SK-N-SH (cell line): ENCODE data around the gene RGSL1. TPM values are rescaled to one million over a fixed set of nuclear protein-coding genes. Genes with fewer than 3 reads are reported as not detected.

Source experiments
- CTCF ChIA-PET: fragments of 300-600, 350-600 bp; formaldehyde crosslinking; extraction: SDS; loops from one replicate; lab custom pipeline; 2021; lab: Yijun Ruan, JAX
- POLR2A ChIA-PET: fragments of 350-600 bp; sonication (Branson Sonifier 250); formaldehyde crosslinking; extraction: SDS; loops from one replicate; lab custom pipeline; 2020; ENCODE audit warnings: antibody characterized with exemption, inconsistent platforms; lab: Yijun Ruan, JAX
- DNase-seq: peaks from one replicate; pipeline ENCODE4 v3.0.0; 2012
- H2AFZ ChIP-seq: fragments of 200-600 bp; sonication (generic); 2 replicates; pipeline ENCODE4 v1.8.1; 2016; ENCODE audit warnings: antibody characterized with exemption, mild to moderate bottlenecking, low read depth
- H3F3A ChIP-seq: fragments of 200-600 bp; sonication (generic); replicated peaks from 2 replicates; pipeline ENCODE3; 2016; ENCODE audit warnings: antibody characterized with exemption, mild to moderate bottlenecking; ENCODE audit not compliant: insufficient read depth
- H3K27ac ChIP-seq, 2 experiments: fragments of 200-500 bp in 1 of 2; fragments of 200-600 bp in 1 of 2; sonication (Bioruptor generic) in 1 of 2; sonication (generic), shearing (Covaris generic) in 1 of 2; 2 replicates each; pipeline versions ENCODE4 v1.5.1 to v1.6.1; 2014 to 2016; ENCODE audit warnings: low read depth in 2 of 2, inconsistent platforms in 1 of 2, low read length in 1 of 2, mild to moderate bottlenecking in 1 of 2, mixed read lengths in 1 of 2
- H3K27me3 ChIP-seq: fragments of 200-600 bp; sonication (generic), shearing (Covaris generic); 2 replicates; pipeline ENCODE4 v1.6.1; 2016; ENCODE audit warnings: mixed run types; ENCODE audit not compliant: insufficient read depth
- H3K36me3 ChIP-seq, 2 experiments: fragments of 200-500 bp in 1 of 2; fragments of 200-600 bp in 1 of 2; sonication (Bioruptor generic) in 1 of 2; sonication (generic) in 1 of 2; replicated peaks in 1 of 2; 2 replicates each; pipeline versions ENCODE3 to v1.5.1; 2014 to 2016; ENCODE audit warnings: low read length in 1 of 2, mild to moderate bottlenecking in 1 of 2; ENCODE audit not compliant: insufficient read depth in 2 of 2, control insufficient read depth in 1 of 2
- H3K4me1 ChIP-seq, 2 experiments: fragments of 200-500 bp in 1 of 2; fragments of 200-600 bp in 1 of 2; sonication (Bioruptor generic) in 1 of 2; sonication (generic), shearing (Covaris generic) in 1 of 2; 2 replicates each; pipeline versions ENCODE4 v1.5.1 to v1.6.1; 2014 to 2016; ENCODE audit warnings: low read depth in 1 of 2, low read length in 1 of 2, mixed run types in 1 of 2; ENCODE audit not compliant: insufficient read depth in 2 of 2, control insufficient read depth in 1 of 2
- H3K4me2 ChIP-seq: fragments of 200-600 bp; sonication (generic), shearing (Covaris generic); 2 replicates; pipeline ENCODE4 v1.6.1; 2017; ENCODE audit warnings: mixed run types
- H3K4me3 ChIP-seq, 2 experiments: fragments of 200-500 bp in 1 of 2; fragments of 200-600 bp in 1 of 2; sonication (Bioruptor generic) in 1 of 2; sonication (generic), shearing (Covaris generic) in 1 of 2; 2 replicates each; pipeline versions ENCODE4 v1.5.1 to v1.8.1; 2014 to 2016; ENCODE audit warnings: low read depth in 2 of 2, inconsistent platforms in 1 of 2, low read length in 1 of 2, mild to moderate bottlenecking in 1 of 2, mixed read lengths in 1 of 2, moderate library complexity in 1 of 2
- H3K79me2 ChIP-seq: fragments of 200-600 bp; sonication (generic); 2 replicates; pipeline ENCODE4 v1.8.1; 2017; ENCODE audit warnings: mild to moderate bottlenecking; ENCODE audit not compliant: insufficient read depth
- H3K9ac ChIP-seq: fragments of 200-600 bp; sonication (generic); 2 replicates; pipeline ENCODE4 v1.6.1; 2017; ENCODE audit warnings: mixed run types
- H3K9me2 ChIP-seq: fragments of 200-600 bp; sonication (generic); 2 replicates; pipeline ENCODE4 v1.6.1; 2017; ENCODE audit warnings: mixed run types
- H3K9me3 ChIP-seq: fragments of 200-600 bp; sonication (generic); 2 replicates; pipeline ENCODE4 v1.6.1; 2017; ENCODE audit warnings: mixed run types, mild to moderate bottlenecking, moderate library complexity
- H4K20me1 ChIP-seq: fragments of 200-600 bp; sonication (generic); 2 replicates; pipeline ENCODE4 v1.6.1; 2017; ENCODE audit warnings: mild to moderate bottlenecking, mixed run types; ENCODE audit not compliant: insufficient read depth
- CHD2 ChIP-seq: fragments of 150-350 bp; IDR thresholded peaks from 2 replicates; pipeline ENCODE4 v1.6.1; 2018; ENCODE audit warnings: low read length; ENCODE audit not compliant: partially characterized antibody
- EP300 ChIP-seq, 2 experiments: IDR thresholded peaks; 2 replicates each; pipeline versions ENCODE4 v1.4.0 to v1.6.1; 2012; ENCODE audit warnings: borderline replicate concordance in 1 of 2, low read depth in 1 of 2, low read length in 1 of 2
- EZH2phosphoT487 ChIP-seq: fragments of 200-600 bp; sonication (generic); IDR thresholded peaks from 2 replicates; pipeline ENCODE4 v1.6.1; 2017; ENCODE audit warnings: low read depth, mixed run types, mild to moderate bottlenecking, antibody characterized with exemption, moderate library complexity, borderline replicate concordance
- FOXJ3 ChIP-seq: sonication (generic); formaldehyde crosslinking; IDR thresholded peaks from 2 replicates; pipeline ENCODE4 v1.5.1; 2020; ENCODE audit warnings: mild to moderate bottlenecking, missing genetic modification reagents
- GATA2 ChIP-seq: sonication (generic); formaldehyde crosslinking; IDR thresholded peaks from 2 replicates; pipeline ENCODE4 v1.5.0; 2020; ENCODE audit warnings: mild to moderate bottlenecking, missing genetic modification reagents
- JUND ChIP-seq: IDR thresholded peaks from 2 replicates; pipeline ENCODE4 v1.4.0; 2012
- MEF2A ChIP-seq: IDR thresholded peaks from 2 replicates; pipeline ENCODE4 v1.4.0; 2012; ENCODE audit warnings: low read depth, borderline replicate concordance
- MXI1 ChIP-seq: IDR thresholded peaks from 2 replicates; pipeline ENCODE4 v1.6.1; 2012; ENCODE audit warnings: mild to moderate bottlenecking, low read depth, low read length, improper control_type of control experiment
- NRF1 ChIP-seq: IDR thresholded peaks from 2 replicates; pipeline ENCODE4 v1.6.1; 2012; ENCODE audit warnings: low read depth, mild to moderate bottlenecking, low read length
- RXRA ChIP-seq: IDR thresholded peaks from 2 replicates; pipeline ENCODE4 v1.4.0; 2012; ENCODE audit warnings: low read depth, mild to moderate bottlenecking, borderline replicate concordance
- SMC3 ChIP-seq: IDR thresholded peaks from 2 replicates; pipeline ENCODE4 v1.6.1; 2012; ENCODE audit warnings: low read depth, low read length, improper control_type of control experiment
- TCF12 ChIP-seq: IDR thresholded peaks from 2 replicates; pipeline ENCODE4 v1.4.0; 2012
- WGBS: methylation state at CpG from one replicate; pipeline ENCODE4 v1.1.6; 2017; ENCODE audit warnings: low lambda C conversion rate; 5-methylcytosine and 5-hydroxymethylcytosine counted together
- polyA plus RNA-seq, 3 experiments: library from polyadenylated mRNA; depleted of rRNA; stranded (reverse); fragments of >200 nt; gene quantifications; 2 replicates each; pipeline ENCODE4 v1.2.3, GENCODE V29; 2012
- TF ChIP-seq, protein P1 (sequence below): IDR thresholded peaks from 2 replicates; pipeline ENCODE4 v1.4.0; 2012; ENCODE audit warnings: low read depth
- TF ChIP-seq, protein P2 (sequence below): fragments of 200-600 bp; sonication (generic); IDR thresholded peaks from 2 replicates; pipeline ENCODE4 v1.6.1; 2017; ENCODE audit warnings: antibody characterized with exemption, mild to moderate bottlenecking, moderate library complexity
- TF ChIP-seq, protein P3 (sequence below): IDR thresholded peaks from 2 replicates; pipeline ENCODE4 v1.6.1; 2012; ENCODE audit warnings: mild to moderate bottlenecking, low read depth, low read length, moderate library complexity

RGSL1 gene
- polyA plus RNA-seq, 1 of the 3 experiments (the other 2 are of a cell fraction) = not detected

DNA sequence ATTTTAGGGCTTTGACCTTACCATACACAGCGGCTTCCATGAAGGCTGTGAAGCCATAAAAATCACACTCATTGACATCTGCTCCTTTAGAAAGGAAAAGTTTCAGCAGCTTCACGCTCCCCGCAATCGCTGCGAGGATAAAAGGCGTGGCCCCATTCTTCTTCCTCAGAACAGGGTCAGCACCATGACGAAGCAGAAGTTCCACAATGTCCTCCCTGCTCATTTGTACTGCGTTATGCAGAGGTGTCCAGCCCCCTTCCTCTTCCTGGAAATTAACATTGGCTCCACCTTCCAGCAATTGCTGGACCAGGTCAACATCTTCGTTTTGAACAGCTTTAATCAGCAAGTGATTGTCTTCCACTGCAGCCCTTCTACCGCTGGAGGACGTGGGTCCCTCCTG lies 136.4 kb downstream of the RGSL1 start:
- Histone ChIP-seq H3F3A (no peaks in the 10 kb centered on the region), H2AFZ (no peak overlapping the region), H3K27ac (no peak overlapping the region), H4K20me1 (no peaks in the 10 kb centered on the region), H3K79me2 (no peaks in the 10 kb centered on the region), H3K9me3 (no peaks in the 10 kb centered on the region), H3K4me3 (no peak overlapping the region), H3K27me3 (no peaks in the 10 kb centered on the region; the same call in 1 of the 2 replicates), H3K9ac (no peak overlapping the region), H3K36me3 (no peaks in the 10 kb centered on the region), H3K4me2 (no peak overlapping the region), H3K4me1 (no peaks in the 10 kb centered on the region), H3K9me2 (no peaks in the 10 kb centered on the region)
- POLR2A ChIA-PET = no interaction called here
- CTCF ChIA-PET = interaction anchor here (1.3 to 4.2 kb wide), 3 partner anchors 9 to 14 kb away, joined by 3 to 19 read pairs (median 6); no protein-coding TSS in a partner anchor
- TF ChIP-seq EZH2phosphoT487 (no peak), MXI1 (no peak), EP300 (IDR thresholded peaks at IDR 0.05; ENCODE audit: borderline replicate concordance in 1 of 2, low read depth in 1 of 2, low read length in 1 of 2) (no peak), GATA2 (CRISPR knock-in tag) (no peak), RXRA (no peak), JUND (no peak), TCF12 (no peak), CHD2 (no peak), FOXJ3 (no peak), MEF2A (no peak), SMC3 (no peak), NRF1 (no peak)
- TF ChIP-seq, protein P1, sequence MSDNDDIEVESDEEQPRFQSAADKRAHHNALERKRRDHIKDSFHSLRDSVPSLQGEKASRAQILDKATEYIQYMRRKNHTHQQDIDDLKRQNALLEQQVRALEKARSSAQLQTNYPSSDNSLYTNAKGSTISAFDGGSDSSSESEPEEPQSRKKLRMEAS = no peak
- TF ChIP-seq, protein P2, sequence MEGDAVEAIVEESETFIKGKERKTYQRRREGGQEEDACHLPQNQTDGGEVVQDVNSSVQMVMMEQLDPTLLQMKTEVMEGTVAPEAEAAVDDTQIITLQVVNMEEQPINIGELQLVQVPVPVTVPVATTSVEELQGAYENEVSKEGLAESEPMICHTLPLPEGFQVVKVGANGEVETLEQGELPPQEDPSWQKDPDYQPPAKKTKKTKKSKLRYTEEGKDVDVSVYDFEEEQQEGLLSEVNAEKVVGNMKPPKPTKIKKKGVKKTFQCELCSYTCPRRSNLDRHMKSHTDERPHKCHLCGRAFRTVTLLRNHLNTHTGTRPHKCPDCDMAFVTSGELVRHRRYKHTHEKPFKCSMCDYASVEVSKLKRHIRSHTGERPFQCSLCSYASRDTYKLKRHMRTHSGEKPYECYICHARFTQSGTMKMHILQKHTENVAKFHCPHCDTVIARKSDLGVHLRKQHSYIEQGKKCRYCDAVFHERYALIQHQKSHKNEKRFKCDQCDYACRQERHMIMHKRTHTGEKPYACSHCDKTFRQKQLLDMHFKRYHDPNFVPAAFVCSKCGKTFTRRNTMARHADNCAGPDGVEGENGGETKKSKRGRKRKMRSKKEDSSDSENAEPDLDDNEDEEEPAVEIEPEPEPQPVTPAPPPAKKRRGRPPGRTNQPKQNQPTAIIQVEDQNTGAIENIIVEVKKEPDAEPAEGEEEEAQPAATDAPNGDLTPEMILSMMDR = no peak
- TF ChIP-seq, protein P3, sequence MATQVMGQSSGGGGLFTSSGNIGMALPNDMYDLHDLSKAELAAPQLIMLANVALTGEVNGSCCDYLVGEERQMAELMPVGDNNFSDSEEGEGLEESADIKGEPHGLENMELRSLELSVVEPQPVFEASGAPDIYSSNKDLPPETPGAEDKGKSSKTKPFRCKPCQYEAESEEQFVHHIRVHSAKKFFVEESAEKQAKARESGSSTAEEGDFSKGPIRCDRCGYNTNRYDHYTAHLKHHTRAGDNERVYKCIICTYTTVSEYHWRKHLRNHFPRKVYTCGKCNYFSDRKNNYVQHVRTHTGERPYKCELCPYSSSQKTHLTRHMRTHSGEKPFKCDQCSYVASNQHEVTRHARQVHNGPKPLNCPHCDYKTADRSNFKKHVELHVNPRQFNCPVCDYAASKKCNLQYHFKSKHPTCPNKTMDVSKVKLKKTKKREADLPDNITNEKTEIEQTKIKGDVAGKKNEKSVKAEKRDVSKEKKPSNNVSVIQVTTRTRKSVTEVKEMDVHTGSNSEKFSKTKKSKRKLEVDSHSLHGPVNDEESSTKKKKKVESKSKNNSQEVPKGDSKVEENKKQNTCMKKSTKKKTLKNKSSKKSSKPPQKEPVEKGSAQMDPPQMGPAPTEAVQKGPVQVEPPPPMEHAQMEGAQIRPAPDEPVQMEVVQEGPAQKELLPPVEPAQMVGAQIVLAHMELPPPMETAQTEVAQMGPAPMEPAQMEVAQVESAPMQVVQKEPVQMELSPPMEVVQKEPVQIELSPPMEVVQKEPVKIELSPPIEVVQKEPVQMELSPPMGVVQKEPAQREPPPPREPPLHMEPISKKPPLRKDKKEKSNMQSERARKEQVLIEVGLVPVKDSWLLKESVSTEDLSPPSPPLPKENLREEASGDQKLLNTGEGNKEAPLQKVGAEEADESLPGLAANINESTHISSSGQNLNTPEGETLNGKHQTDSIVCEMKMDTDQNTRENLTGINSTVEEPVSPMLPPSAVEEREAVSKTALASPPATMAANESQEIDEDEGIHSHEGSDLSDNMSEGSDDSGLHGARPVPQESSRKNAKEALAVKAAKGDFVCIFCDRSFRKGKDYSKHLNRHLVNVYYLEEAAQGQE = no peak
- DNase-seq = no peak
- 68% methylated on average over 10 of the region's 11 CpGs for WGBS
